ENCODE measurements around the gene HOXA9.

The HOXA9 gene

GRCh38 chr7:27126596-27127327, 38.6 kb downstream of the HOXA9 start:
- DNase-seq (ENCODE audit: low spot score): no peak

DNA sequence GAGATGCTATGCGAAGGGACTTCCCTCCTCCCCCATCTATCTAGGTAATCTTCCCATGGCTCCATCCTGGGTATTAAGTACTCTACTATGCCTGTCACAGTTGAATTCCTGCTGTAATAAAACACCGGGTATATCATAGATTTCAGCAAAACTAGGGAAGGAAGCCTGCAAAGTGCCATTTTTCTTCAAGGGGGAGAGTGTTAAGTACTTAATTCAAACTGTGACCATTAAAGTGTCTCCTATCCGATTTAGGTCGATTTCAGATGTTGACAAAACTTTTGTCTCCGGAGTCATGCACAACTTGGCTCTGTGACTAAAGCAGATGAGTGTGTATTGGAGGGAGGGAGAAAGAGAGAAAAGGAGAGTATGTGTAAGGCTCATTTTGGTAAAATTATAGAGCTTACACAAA, 39.3 kb downstream of the HOXA9 start:
- no peak for DNase-seq (ENCODE audit: low spot score)

DNA sequence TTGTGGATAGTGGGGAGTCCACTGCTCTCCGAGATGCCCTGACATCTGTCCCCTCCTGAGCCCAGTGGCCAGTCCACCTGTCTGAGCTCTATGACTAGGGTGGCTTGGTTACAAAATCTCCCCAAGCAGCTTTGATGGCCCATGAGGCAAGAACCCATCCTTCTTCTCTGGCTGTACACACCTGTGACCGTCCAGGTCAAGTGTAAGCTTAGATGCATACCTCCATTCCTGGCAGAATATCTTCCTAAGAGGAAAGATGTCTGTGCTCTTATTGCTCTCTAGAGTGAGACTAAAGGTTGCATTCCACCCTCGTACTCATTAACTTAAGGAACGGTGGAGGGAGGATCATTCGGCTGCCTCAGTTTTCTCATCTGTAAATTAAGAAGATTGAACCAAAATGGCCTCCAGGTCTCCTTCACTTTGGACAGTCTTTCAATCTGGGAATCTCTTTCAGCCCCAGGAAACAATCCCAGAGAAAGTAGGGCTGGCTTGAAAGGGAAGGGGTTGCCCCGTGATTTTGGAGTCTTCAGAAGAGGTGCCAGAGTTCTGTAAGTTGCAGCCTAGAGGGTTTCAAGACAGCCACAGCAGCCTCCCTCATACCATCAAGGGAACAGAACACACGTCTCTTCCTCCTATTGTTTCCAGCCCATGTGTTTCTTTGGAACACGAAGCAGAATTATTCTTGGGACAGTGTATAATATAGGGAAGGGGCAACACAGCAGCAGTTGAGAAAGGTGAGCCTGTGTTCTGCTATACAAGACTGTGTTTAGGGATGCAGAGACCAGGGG, 40.2 kb downstream of the HOXA9 start:
- no peak for DNase-seq (ENCODE audit: low spot score)

GRCh38 chr7:27124096-27124901, 41.0 kb downstream of the HOXA9 start:
- DNase-seq (ENCODE audit: low spot score): no peak

DNA sequence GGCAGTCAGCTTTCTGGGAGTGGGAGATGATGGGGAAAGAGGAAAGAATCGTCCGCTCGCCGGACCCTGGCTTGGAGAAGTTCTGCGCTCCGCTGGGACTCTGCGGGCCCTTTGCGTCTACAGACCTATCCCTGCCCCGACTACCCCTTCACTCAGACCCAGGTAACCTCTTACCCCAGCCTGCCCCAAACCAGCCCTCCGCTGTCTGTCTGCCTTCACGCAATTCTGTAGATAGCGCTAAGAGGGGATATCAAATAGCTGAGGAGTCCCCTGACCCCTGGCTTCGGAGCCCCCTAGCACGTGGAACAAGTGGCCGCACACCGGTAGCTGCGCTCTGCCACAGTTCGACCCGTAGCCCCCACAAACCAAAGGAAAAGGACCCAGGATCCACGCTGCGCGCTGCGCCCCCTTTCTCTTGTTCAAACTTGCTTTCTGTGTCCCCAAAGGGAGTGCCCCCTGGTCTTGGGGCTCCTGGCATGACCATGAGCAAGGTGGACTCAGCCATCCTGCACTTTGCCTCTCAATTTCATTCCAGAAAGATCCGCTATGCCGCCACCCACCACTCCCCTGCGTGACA, 41.8 kb downstream of the HOXA9 start:
- no peak for DNase-seq (ENCODE audit: low spot score)

DNA sequence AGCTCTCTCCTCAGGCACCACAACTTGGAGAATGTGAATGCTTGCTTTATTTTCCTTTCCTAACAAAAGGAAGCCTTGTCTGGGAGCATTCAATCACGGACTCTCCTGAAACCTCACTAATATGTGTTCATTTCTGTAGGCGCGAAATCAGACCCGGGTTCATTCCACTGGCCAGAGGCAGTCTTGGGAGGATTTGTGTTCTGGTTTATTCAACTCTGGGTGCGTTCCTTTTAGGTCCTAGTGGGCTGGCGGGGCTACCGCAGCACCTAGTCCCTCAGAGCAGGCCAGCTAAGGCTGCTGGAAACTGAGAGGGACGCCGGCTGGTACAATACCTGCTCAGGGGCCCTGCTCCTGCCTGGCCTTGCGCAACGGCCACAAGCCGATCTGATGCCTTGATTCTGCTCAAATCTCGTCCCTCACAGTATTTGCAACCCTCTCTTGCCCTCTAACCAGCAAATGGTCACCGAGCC, 42.3 kb downstream of the HOXA9 start:
- DNase-seq (ENCODE audit: low spot score): no peak

- no peak for DNase-seq (ENCODE audit: low spot score)
Measured at GRCh38 chr7:27122077-27122910, 43.0 kb downstream of the HOXA9 start.

DNA sequence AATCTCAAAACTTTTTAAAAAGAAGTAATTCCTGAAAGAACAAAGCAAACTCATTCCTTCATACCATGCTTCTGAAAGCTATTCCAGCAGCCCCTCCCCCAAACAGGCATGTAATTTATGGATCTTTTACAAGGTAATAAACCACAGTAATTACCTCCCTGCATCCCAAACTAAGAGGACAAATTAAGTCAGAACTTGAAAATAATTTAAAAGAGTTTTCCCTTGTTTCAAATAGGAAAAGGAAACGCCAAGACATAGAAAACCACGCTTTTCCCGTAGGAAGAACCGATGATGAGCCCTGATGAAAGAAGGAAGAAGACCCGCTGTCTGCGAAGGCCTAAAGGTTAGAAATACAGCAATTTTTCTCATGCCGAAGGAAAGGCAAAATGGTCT, 43.7 kb downstream of the HOXA9 start:
- no peak for DNase-seq (ENCODE audit: low spot score)

DNA sequence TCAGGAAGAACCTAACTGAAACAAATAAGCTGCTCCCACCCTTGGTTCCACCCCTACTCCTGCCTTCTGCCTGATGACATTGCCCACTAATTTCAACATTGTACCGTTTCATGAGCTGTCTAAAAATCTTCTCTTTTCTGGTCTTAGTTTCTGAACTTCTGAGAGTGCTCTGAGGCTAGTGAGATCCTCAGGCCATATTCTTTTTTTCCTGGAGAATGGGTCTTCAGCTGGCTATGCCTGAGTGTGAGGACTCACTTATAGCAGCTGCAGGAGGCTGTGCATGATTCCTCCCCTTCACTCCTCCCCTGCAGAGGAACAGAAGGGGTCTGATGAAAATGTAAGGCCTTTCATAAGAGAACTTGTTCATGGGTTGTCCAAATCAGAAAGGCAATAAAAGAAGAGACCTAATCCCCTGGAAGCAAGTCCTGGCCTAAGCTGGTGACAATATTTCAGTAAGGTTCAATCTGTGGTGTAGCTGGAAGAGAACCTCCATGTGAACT, 45.9 kb downstream of the HOXA9 start:
- DNase-seq (ENCODE audit: low spot score): no peak

DNA sequence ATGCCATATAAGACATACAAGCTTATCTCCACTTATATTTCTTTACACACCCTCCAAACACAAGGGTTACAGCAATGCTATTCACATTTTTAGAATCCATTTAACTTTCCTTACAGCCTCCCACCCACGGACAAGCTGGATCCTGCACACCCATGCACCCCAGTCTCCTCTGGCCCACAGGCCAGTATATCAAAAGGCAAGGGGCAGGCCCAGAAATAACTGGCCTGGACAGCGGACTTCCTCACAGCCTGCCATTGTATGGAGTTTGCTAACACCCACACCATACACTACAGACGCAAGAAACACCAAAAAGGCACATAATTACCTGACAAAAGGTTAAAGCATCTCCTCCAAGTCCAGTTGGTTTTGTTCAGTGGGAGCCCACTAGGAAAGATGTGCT, 46.8 kb downstream of the HOXA9 start:
- no peak for DNase-seq (ENCODE audit: low spot score)

DNA sequence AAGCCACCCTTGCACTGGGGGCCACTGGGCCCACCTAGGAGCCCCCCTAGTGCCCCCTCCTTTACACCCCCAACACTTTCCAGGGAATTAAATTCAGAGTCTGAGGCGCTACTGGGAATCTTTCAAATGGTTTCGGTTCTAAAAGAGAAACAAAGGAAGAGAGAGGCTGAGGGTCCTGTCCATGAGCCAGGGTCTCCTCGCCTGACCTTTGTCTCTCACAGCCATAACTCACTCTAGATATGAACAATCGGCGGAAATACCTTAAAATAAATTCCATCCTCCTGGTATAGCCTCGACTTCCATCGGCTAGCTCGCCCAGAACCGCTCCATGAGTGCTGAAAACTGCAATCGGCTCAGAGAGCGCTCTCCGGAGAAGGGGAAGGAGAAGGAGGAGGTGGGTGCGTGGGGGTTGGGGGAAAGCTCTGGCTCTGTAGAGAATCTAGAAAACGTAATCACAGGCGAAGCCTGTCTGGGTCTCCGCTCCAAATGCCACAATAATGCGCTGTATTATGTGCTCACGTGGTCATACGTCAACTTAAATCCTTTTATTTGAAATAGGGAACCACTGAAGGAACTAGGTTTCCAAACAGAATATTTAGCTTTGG, 47.3 kb downstream of the HOXA9 start:
- no peak for DNase-seq (ENCODE audit: low spot score)

GRCh38 chr7:27116962-27117886, 48.1 kb downstream of the HOXA9 start:
- DNase-seq (ENCODE audit: low spot score): no peak

DNA sequence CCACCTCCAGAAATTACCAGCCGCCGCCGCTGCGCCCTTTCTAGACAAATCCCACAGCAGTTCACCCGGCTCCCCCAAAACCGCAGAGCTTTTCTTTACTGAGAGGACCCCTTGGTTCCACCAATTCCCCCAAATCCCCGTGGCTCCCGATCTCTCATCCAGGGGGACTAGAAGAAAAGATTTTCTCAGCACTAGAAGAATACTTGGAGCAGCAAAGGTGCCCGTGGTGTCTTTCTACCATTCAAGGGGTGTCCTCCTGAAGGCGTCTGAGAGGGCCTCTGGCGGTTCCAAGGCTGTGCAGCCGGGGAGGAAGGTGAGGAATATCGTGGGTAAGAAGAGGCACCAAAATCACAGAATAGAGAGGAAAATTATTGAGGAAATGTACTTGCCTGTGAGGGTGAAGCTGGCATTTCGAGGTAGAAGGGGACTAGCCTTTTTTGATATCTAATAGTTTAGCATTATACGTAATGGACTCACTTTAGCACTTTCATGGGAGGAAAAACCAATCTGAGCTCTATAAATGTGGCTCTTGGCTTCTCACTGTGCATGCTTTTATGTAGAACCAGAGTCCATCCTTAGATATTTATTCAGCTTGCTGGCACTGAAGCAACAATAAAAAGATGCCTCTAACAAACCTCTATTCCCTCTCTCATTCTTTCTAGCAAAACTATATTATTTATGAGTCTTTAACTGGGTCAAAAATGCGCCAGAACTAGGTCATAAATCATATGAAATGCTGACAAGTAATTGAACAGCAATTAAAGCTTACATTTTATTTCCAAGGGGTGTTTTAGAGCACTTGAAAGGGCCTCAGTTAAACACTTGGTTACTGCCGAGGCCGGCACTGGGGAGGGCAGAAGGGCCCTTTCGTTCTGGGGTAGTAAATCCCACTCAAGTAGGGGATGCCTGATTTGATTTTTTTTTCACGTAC, 49.0 kb downstream of the HOXA9 start:
- DNase-seq (ENCODE audit: low spot score): no peak

DNA sequence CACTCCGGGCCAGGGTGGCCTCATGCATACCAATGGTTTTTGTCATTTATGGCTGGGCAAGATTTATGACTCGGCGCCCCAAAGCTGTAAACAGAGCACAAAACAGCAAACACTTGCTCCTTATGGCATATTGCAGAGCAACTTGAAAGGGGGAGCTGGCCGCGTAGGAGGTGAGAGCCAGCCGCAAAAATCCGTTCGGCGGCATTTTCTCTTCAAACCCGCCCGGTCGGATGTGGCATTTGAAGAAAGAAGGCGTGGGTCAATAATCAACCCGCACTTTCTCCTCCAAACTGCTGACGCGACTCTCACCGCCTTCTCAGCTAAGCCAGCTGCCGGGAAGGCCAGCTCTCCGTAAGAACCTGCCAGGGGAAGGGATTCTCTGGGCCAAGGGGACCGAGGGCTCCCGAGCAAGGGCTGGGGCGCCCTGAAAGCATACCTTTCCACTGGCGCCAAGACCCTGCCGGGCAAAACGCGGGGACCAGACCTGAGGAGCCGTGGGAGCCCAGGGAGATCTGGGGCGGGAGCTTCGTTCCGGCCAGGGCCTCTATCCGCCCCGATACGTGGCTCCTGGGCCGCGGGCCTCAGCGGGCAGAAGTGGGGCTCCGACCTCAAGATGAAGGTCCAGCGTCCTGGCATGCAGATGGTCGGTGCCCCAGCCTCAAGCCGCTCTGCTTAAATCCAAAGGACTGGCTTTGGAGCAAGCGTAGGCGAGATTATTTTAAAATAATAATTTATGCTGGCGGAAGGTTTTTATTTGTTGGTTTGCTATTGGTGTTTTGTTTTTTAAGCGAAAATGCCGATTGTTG, 49.9 kb downstream of the HOXA9 start:
- no peak for DNase-seq (ENCODE audit: low spot score)

DNA sequence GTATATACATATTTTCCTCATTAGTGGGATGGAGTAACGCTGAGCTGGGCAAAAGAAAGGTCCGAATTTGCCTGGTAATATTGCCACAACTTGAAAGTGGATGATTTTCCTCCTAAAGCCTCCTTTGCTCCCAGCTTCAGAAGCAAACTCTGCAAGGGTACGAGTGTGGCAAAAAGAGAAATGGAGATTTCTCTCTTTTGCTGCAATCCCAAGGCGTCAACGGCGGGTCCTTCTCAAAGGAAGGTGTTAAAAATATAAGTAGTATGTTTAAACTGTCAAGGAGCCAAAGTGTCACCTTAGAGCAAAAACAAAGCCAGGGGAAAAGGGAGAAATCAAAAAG, 50.5 kb downstream of the HOXA9 start:
- DNase-seq (ENCODE audit: low spot score): no peak

- no peak for DNase-seq (ENCODE audit: low spot score)
Measured at GRCh38 chr7:27113991-27114769, 51.2 kb downstream of the HOXA9 start.
